GM19372 (cell line): ENCODE results near the gene FBXO10.
A peak's percentile ranks its signal among the peaks of the same experiment; 100 is the strongest.
"Not testable (repeated sequence)": the region's sequence is repeated elsewhere in the genome, so short reads cannot be mapped to it uniquely, and the experiment has no call there.

Source experiments
- ATAC-seq: cut with Tn5 transposase; IDR thresholded peaks from one replicate; pipeline ENCODE4 v1.9.1; 2021; ENCODE audit warnings: mild to moderate bottlenecking, low read depth, moderate library complexity; ENCODE audit not compliant: unreplicated experiment

The FBXO10 gene

DNA sequence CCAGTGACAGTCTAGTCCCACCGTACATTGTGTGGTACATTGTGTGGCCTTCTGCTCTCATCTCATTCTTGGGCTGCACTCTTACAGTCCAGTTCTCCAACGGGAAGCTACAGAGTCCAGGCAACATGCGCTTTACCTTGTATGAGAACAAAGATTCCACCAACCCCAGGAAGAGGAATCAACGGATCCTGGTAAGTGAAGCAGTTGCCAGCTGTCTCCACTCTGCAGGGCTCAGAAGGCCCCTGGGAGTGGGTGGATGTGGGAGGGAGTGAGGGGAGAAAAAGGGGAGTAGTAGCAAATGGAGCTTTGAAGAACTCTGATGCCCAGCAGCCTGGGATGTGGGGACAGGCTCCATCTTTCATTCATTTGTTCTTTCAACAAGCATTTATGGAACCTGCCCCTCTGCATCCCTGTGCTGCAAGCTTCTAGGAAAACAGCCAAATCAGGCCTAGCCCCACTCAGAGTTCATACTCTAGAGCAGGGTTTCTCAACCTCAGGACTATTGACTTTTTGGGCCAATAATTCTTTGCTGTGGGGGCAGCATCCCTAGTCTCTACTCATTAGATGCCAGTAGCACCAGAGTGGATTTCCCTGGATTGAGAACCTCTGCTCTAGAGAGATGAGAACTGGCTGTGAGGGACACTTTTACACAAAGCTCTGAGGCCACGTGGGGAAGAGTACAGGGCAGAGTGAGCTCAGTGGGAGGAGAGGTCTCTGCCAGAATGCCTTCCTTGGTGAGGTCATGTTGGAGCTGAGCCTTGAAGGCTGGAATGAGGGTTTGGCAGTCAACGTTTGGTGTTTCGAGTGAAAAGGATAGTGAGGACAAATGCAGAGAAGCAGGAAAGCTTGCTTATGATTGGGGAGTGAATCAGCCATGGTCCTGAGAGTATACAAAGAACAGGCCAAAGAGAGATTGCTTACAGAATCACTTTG is 89.3 kb downstream of the FBXO10 start:
- ATAC-seq: no peak

DNA sequence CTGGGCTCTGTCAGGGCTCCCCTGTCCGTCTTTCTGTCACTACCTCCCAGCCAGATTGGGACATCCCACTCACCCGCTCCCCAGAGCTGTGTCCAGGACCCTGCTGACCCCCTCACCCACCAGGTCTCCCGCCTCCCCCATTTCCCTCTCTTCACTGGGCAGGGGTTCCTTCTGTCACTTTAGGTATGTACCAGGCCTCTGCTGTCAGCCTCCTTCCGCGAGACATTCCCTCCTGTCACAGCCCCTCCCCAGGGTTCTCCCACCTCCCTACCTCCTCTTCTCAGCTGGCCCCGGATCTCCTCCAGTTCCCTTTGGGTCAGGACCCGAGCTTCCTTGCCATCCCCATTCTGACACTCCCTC is 89.9 kb downstream of the FBXO10 start:
- ATAC-seq: no peak

DNA sequence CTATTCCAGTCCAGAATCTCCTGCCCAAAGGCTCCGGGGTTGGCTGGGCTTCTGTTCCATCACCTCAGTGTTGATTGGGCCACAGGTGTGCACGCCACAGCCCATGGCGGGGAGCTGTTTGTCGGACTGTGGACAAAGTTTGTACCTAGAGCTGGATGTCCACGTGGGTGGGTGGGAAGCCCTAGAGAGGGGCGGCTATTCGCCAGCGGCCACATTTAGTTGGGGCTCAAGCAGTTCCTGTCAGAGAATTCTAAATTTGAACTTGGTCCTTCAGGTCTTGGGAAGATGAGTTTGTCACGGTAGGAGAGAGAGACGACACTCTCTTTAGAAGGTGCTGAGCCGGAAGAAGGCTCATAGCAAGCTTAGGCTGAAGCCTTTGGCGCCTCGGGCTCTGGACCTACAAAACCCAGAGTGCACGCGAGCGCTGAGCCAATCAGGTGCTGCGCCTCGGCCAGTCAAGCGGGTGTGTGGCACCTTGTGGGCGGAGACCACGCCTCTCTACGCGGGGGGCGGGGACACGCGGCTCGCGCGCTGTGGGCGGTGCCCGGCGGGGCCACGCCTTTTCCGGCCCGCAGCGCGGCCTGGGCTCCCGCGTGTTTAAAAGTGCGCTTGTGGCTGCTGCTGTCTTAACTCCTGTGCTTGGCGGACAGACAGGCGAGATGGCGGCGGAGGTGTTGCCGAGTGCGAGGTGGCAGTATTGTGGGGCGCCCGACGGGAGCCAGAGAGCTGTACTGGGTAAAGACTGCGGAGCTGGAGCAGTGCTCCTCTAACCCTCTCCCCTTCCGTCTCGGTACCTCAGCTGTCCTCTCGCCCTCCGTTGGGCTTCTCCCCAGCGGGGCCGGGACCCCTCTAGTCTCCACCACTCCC is 90.6 kb downstream of the FBXO10 start, which contains the start of gene POLR1E:
Gene POLR1E (plus strand): TSS at position 560 of the 867 bp plus-strand sequence. CDS start 100 bp downstream, at position 660.
- peak; percentile 94 for ATAC-seq

DNA sequence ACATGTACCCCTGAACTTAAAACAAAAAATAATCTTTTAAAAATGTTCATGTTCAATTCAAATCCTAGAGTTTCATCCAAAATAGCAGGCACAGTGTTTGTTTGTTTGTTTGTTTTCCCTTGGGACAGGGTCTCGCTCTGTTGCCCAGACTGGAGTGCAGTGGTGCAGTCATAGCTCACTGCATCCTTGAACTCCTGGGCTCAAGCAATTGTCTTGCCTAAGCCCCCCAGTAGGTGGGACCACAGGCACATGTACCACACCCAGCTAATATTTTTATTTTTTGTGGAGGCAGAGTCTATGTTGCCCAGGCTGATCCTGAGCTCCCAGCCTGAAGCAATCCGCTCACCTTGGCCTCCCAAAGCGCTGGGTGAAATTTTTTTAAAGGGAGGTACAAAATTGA is 95.4 kb downstream of the FBXO10 start:
- no peak for ATAC-seq

DNA sequence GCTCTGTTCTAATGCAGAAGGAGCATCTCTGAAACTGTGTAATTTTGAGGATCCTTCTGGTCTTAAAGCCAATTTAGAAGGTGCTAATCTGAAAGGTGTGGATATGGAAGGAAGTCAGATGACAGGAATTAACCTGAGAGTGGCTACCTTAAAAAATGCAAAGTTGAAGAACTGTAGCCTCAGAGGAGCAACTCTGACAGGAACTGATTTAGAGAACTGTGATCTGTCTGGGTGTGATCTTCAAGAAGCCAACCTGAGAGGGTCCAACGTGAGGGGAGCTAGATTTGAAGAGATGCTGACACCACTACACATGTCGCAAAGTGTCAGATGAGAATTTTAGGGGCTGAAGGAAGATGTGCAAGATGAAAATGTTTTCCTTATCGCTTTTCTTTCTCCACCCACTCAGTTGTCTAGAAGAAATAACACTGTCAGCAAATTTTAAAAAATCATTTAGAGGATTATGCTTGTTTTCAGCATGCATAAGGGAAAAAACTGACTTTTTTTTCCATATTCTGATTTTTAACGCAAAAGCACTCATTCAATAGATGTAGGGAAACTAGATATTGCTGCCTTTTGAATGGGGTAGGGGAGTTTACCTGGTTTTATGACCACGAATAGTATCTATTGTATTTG is 98.1 kb downstream of the FBXO10 start:
- ATAC-seq: not testable (repeated sequence)

DNA sequence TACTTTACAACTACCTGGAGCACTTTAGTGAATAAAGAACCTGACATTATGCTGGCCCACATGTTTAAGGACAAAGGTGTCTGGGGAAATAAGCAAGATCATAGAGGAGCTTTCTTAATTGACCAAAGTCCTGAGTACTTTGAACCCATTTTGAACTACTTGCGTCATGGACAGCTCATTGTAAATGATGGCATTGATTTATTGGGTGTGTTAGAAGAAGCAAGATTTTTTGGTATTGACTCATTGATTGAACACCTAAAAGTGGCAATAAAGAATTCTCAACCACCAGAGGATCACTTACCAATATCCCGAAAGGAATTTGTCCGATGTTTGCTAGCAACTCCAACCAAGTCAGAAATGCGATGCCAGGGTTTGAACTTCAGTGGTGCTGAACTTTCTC is 98.7 kb downstream of the FBXO10 start:
- ATAC-seq: not testable (repeated sequence)

DNA sequence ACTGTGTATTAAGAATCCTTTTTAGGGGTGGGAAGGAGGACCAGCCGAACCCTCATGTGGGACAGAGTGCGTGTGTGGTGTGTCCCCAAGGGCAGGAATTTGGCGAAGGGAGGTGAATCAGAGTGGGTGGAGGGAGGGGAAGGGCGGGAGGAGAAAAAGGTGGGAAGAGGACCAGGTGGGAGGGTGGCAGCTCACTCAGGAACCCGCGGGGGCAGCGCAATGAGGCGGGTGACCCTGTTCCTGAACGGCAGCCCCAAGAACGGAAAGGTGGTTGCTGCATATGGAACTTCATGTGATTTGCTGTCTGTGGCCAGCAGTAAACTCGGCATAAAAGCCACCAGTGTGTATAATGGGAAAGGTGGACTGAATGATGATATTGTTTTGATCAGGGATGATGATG is 99.2 kb downstream of the FBXO10 start:
- ATAC-seq: no peak

DNA sequence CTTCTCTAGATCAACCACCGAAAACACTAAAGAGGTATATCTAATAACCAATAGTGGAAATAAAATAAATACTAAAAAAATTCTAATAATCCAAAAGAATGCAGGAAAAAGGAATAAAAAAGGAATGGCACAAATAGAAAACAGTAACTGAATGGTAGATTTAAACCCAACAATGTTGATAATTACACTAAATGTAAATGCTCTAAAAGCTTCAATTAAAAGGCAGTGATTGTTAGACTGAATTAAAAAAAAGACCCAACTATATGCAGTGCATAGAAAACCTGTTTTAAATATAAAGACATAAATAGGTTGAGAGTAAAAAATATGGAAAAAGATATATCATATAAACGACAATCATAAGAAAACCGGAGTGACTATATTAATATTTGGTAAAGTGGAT is 101.7 kb downstream of the FBXO10 start:
- no peak for ATAC-seq

DNA sequence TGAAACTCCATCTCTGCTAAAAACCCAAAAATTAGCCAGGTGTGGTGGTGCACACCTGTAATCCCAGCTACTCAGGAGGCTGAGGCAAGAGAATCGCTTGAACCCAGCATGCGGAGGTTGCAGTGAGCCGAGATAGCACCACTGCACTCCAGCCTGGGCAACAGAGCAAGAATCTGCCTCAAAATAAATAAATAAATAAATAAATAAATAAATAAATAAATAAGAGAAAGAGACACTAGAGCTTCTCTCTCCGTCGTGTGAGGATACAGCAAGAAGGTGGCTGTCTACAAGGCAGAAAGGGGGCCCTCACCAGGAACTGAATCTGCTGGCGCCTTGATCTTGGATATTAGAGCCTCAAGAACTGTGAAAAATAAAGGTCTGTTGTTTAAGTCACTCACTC is 102.2 kb downstream of the FBXO10 start:
- ATAC-seq: not testable (repeated sequence)

DNA sequence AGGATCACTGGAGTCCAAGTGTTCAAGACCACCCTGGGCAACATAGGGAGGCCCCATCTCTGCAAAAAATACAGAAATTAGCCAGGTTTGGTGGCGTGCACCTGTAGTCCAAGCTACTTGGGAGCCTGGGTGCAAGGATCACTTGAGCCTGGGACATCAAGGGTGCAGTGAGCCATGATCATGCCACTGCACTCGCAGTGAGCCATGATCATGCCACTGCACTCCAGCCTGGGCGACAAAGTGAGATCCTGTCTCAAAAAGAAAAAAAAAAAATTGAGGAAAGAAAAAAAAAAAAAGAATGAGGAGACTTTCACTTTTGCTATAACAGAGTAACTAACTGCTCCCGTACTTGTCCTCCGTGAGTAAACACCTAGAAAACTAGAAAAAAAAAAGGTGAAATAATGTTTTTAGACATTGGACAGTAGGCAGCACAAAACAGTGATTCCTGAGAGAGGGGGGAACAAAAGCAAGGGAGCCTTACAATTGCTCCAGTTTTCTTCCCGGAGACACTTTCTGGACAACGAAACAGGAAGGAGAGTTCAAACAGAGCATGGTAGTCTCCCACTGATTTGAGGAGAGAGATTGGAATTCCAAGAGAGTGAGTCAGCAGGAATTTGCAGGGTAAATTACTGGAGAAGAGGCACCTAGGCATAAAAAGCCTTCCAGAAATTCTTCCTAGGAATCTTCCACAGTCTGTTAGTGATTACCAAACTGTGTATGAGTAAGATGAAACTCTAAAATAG is 104.1 kb downstream of the FBXO10 start:
- no peak for ATAC-seq

DNA sequence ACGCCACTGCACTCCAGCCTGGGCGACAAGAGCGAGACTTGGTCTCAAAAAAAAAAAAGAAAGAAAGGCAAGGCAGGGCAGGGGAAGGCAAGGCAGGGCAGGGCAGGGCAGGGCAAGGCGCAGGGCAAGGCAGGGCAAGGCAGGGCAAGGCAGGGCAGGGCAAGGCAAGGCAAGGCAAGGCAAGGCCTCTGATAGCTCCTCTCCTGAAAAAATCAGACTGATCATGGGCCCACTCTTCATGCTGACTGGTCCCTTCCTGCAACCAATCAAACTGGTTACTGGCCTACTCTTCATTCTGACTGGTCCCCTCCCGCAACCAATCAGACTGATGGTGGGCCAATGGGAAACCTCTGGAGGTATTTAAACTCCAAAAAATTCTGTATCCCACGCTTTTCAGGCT is 107.6 kb downstream of the FBXO10 start:
- no peak for ATAC-seq

DNA sequence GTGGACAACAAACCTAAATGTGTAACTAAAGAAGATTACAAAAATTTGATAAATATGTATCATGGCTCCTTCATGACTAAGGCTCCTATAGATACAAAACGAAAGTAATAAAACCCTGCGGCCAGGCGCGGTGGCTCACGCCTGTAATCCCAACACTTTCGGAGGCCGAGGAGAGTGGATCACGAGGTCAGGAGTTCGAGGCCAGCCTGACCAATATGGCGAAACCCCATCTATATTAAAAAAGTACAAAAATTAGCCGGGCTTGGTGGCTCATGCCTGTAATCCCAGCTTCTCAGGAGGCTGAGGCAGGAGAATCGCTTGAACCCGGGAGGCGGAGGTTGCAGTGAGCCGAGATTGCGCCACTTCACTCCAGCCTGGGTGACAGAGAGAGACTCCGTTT is 108.7 kb downstream of the FBXO10 start:
- not testable (repeated sequence) for ATAC-seq

DNA sequence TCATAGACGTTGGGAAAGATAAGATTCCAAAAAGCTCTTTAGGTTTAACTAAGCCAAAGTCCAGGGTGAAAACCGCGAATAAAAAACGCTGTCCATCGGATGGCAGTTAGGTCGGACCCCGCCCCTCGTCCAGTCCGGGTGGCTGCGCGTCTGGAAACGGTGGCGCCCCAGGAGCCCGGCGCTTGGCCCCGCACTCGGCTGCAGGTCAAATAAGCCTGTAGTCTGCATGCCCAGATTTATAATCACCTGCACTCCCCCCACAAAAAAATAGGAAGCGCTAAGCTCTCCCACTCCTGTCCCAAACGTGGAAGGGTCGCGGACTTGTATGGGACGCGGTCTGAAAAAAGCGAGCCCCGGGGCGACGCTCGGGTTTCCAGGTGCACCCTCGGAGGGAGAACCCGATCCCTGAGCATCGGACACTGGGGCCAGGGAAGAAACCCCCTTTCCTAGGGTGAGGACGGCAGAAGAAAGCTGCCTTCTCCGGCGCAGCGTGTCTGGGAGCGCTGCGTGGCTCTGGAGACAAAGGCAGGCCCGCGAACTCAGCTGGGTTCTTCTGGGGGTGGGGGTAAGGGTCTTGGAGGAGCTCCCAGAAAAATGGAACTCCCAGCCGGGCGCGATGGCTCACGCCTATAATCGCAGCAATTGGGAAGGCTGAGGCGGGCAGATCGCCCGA is 110.0 kb downstream of the FBXO10 start:
- peak; percentile 3 for ATAC-seq

DNA sequence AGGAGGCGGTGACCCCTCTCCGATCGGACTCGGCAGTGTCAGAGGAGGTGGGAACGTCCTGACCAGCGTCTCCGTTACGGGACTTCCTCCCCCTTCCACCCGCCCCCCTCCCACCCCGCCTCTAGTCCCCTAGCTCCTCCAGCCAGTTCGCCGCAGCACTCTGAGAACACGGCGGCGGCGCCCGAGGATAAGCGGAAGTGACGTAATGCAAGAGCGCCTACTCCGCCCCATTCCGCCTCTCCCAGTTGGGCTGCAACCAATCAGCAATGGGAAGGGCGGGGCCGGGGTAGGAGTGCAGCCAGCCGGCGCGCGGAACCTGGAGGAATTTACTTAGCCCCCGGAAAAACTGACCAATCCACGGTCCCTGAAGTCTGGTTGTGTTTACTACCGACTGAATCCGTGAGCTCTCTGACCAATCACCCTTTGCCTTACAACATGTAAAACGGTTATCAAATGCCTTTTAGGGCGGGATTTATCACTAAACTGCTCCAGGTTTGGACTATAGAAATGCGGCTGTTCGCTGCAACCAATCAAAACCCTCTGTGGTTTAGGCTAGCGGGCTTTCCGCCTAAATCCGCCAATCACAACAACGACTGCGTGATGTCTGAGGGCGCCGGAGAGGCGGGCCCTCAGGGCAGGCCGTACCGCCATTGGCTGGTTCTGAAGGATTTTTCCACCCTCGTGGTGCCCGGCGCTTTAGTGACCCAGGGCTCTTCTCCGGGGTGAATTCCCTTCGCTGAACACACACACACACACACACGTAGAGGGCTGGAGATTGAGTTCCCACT is 110.7 kb downstream of the FBXO10 start, which contains the start of gene ZBTB5:
Gene ZBTB5 (minus strand): TSS at position 202 of the 788 bp plus-strand sequence. CDS start 22,899 bp downstream, outside the sequence.
- ATAC-seq: peak; percentile 77

DNA sequence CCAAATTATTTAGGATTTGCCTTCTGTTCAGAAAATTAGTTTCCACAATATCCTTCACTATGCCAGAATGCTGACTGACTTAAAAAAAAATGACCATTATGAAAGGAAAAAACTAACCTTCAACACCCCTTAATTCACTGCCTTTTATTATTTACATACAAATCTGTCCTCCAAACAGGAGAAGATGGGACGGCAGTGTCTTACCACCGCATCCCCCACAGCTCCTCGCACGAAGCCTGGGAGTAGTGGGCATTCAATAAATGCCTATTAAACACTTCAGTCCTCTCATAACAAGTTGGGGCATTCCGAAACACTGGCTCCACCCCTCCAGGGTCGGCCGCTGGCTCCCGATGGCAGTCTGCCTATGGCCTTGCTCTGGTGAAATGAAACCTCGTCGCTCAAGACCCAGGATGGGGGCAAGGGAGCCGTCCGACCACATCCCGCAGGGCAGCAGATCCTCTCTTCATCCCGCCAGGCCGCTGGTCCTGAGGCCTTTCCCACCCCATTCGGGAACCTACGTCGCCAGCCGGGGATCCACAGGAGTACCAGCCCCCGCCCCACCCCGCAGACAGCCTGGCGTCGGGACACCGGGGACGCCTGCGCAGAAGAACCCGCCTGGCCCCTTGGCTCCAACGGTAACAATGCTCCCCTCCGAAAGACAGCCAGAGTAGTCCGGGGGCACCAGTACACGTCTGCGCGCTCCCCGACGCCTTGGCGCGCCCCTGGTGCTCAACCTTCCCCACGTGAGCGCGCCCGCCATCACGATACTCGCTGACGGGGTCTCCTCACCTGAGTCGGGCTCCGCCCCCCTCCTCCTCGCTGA is 111.5 kb downstream of the FBXO10 start:
- ATAC-seq: peak; percentile 15

DNA sequence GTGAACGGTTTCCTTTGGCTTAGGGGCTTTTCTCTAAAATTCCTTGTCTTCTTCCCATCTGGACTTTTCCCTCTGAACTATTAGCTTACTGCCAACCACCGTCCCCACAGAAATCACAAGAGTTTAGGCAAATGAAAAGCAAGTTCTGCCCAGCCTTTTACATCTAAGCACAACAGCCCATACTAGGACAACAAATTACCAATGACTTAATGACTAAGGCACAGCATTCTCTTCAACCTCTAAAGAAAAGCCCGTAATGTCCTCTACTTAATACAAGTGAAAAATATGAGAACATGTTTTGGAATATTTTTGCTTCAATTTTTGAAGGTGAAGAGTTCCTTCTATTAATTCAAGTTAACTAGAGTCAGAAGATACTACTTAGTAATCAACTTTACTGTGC is 112.2 kb downstream of the FBXO10 start:
- no peak for ATAC-seq
